GM18867 (cell line): ENCODE data around the gene MEIKIN.

Experiments used
- ATAC-seq: cut with Tn5 transposase; IDR thresholded peaks from one replicate; pipeline ENCODE4 v1.9.1; 2021; ENCODE audit warnings: mild to moderate bottlenecking, moderate library complexity; ENCODE audit not compliant: unreplicated experiment

Gene MEIKIN

GRCh38 chr5:131945551-131946168, at the start of gene MEIKIN:
TSS of gene MEIKIN (minus strand) at chr5:131945663. CDS start at chr5:131945505, 158 bp downstream.
- no peak for ATAC-seq

GRCh38 chr5:131994533-131995226, 49.2 kb upstream of the MEIKIN start:
- no peak for ATAC-seq

GRCh38 chr5:131994090-131994489, 48.6 kb upstream of the MEIKIN start:
- no peak for ATAC-seq

- no peak for ATAC-seq
These were observed 48.2 kb upstream of the MEIKIN start for GRCh38 chr5:131993676-131994075.

- ATAC-seq: no peak
These were observed 46.9 kb upstream of the MEIKIN start for GRCh38 chr5:131992370-131992769.

GRCh38 chr5:131991593-131992324, 46.3 kb upstream of the MEIKIN start:
- ATAC-seq: no peak

GRCh38 chr5:131990716-131991115, 45.3 kb upstream of the MEIKIN start:
- no peak for ATAC-seq

- no peak for ATAC-seq
These were observed 43.1 kb upstream of the MEIKIN start for GRCh38 chr5:131988601-131989000.

- ATAC-seq: no peak
These were observed 41.8 kb upstream of the MEIKIN start for GRCh38 chr5:131987251-131987650.

GRCh38 chr5:131986161-131986912, 40.9 kb upstream of the MEIKIN start:
- no peak for ATAC-seq

GRCh38 chr5:131984956-131985665, 39.6 kb upstream of the MEIKIN start:
- no peak for ATAC-seq

- no peak for ATAC-seq
These were observed 37.8 kb upstream of the MEIKIN start for GRCh38 chr5:131983244-131983771.

GRCh38 chr5:131981516-131981915, 36.1 kb upstream of the MEIKIN start:
- no peak for ATAC-seq

GRCh38 chr5:131980696-131981095, 35.2 kb upstream of the MEIKIN start:
- no peak for ATAC-seq

GRCh38 chr5:131979816-131980215, 34.4 kb upstream of the MEIKIN start:
- no peak for ATAC-seq

- no peak for ATAC-seq
These were observed 31.7 kb upstream of the MEIKIN start for GRCh38 chr5:131977212-131977604.

- ATAC-seq: peak; percentile 58
These were observed 31.1 kb upstream of the MEIKIN start for GRCh38 chr5:131976414-131977211.

- no peak for ATAC-seq
These were observed 29.7 kb upstream of the MEIKIN start for GRCh38 chr5:131974956-131975726.

- no peak for ATAC-seq
These were observed 29.1 kb upstream of the MEIKIN start for GRCh38 chr5:131974622-131974955.
